ENCODE measurements around the gene MGLL. TPM values are rescaled to one million over a fixed set of nuclear protein-coding genes. Genes with fewer than 3 reads are reported as not detected.

MGLL gene
- total RNA-seq, 1 experiment from 2014 or later = 6.8 TPM

GRCh38 chr3:127746400-127747057 is 75.8 kb downstream of the MGLL start:
- Histone ChIP-seq H3K36me3 (ENCODE audit: control insufficient read depth in 1 of 2, insufficient read depth in 2 of 2, low read length in 2 of 2) (no peaks in the 10 kb centered on the region), H4K20me1 (ENCODE audit: insufficient read depth) (no peaks in the 10 kb centered on the region), H3K9ac (ENCODE audit: low read length) (peak overlapping the region; percentile 35; the same call in 1 of the 2 replicates), H3K4me3 (replicated peaks in 1 of 2; ENCODE audit: low read depth in 1 of 2, low read length in 2 of 2) (peak overlapping the region in 1 of 2 experiments; percentile 18; a peak in 1 of 4 replicates), H3K4me1 (ENCODE audit: control insufficient read depth in 1 of 2, insufficient read depth in 2 of 2, low read length in 2 of 2) (peaks cover 16 to 46% of the 10 kb centered on the region in 2 experiments), H3K9me3 (ENCODE audit: control insufficient read depth in 1 of 2, insufficient read depth in 1 of 2, low read depth in 1 of 2, low read length in 2 of 2) (no peaks in the 10 kb centered on the region), H3K27ac (ENCODE audit: low read depth, low read length) (no peak overlapping the region), H3K79me2 (ENCODE audit: insufficient read depth, low read length) (no peaks in the 10 kb centered on the region), H3K9me2 (ENCODE audit: insufficient read depth) (no peaks in the 10 kb centered on the region), H3K27me3 (ENCODE audit: insufficient read depth, low read length) (no peaks in the 10 kb centered on the region), H2AFZ (ENCODE audit: low read depth, low read length, poor library complexity, severe bottlenecking) (no peak overlapping the region), H3K4me2 (ENCODE audit: low read length) (peak overlapping the region; percentile 72)
- ATAC-seq (peak; percentile 76), DNase-seq (ENCODE audit: low read depth, low spot score) (no peak)
- TF ChIP-seq CBX3 (IDR thresholded peaks at IDR 0.05; ENCODE audit: low read depth) (no peak), JUND (IDR thresholded peaks at IDR 0.05) (no peak), CTCF (IDR thresholded peaks at IDR 0.05 in 2 of 3, conservative IDR thresholded peaks at IDR 0.05 in 1 of 3; ENCODE audit: borderline replicate concordance in 1 of 3, insufficient read depth in 1 of 3, low read depth in 2 of 3, low read length in 2 of 3) (peak in 2 of 3 experiments; percentile 54 to 60; a peak in 4 of 6 replicates), SP1 (IDR thresholded peaks at IDR 0.05; ENCODE audit: low read depth) (no peak)
- RAD21 ChIA-PET (ENCODE audit: low non-redundant PET in 1 of 2, low total read pairs in 2 of 2, uncharacterized antibody in 2 of 2, unreplicated experiment in 2 of 2) = no interaction called here
- CTCF ChIA-PET = no interaction called here
- POLR2A ChIA-PET = no interaction called here
- intact Hi-C loops (cut with micrococcal nuclease) = no loop called here
- no TSS peak for BruUV-seq (replicated peaks)

GRCh38 chr3:127745656-127746399 is 76.5 kb downstream of the MGLL start:
- Histone ChIP-seq H4K20me1 (ENCODE audit: insufficient read depth) (no peaks in the 10 kb centered on the region), H3K4me2 (ENCODE audit: low read length) (peak overlapping the region; percentile 72), H3K9me2 (ENCODE audit: insufficient read depth) (no peaks in the 10 kb centered on the region), H3K79me2 (ENCODE audit: insufficient read depth, low read length) (no peaks in the 10 kb centered on the region), H3K27ac (ENCODE audit: low read depth, low read length) (no peak overlapping the region), H3K4me3 (replicated peaks in 1 of 2; ENCODE audit: low read depth in 1 of 2, low read length in 2 of 2) (no peak overlapping the region), H3K9me3 (ENCODE audit: control insufficient read depth in 1 of 2, insufficient read depth in 1 of 2, low read depth in 1 of 2, low read length in 2 of 2) (no peaks in the 10 kb centered on the region), H3K27me3 (ENCODE audit: insufficient read depth, low read length) (no peaks in the 10 kb centered on the region), H2AFZ (ENCODE audit: low read depth, low read length, poor library complexity, severe bottlenecking) (no peak overlapping the region), H3K4me1 (ENCODE audit: control insufficient read depth in 1 of 2, insufficient read depth in 2 of 2, low read length in 2 of 2) (peaks cover 16 to 39% of the 10 kb centered on the region in 2 experiments), H3K36me3 (ENCODE audit: control insufficient read depth in 1 of 2, insufficient read depth in 2 of 2, low read length in 2 of 2) (no peaks in the 10 kb centered on the region), H3K9ac (ENCODE audit: low read length) (no peak overlapping the region)
- intact Hi-C loops (cut with micrococcal nuclease) = no loop called here
- ChIA-PET CTCF (no interaction called here), POLR2A (no interaction called here), RAD21 (ENCODE audit: low non-redundant PET in 1 of 2, low total read pairs in 2 of 2, uncharacterized antibody in 2 of 2, unreplicated experiment in 2 of 2) (no interaction called here)
- no peak for TF ChIP-seq REST (IDR thresholded peaks at IDR 0.05; ENCODE audit: low read depth)
- TF ChIP-seq CBX3 (IDR thresholded peaks at IDR 0.05; ENCODE audit: low read depth) = no peak
- no peak for TF ChIP-seq YY1 (IDR thresholded peaks at IDR 0.05; ENCODE audit: extremely low read depth, insufficient replicate concordance, low read depth, low read length)
- TF ChIP-seq EGR1 (IDR thresholded peaks at IDR 0.05; ENCODE audit: low read depth) = no peak
- DNase-seq (ENCODE audit: low read depth, low spot score) (no peak), ATAC-seq (no peak)
- no TSS peak for BruUV-seq (replicated peaks)
